ENCODE measurements around the gene NMT1. TPM values are rescaled to one million over a fixed set of nuclear protein-coding genes. Genes with fewer than 3 reads are reported as not detected.

Gene NMT1
- total RNA-seq, 1 experiment from 2014 or later, result 89.7 TPM

DNA sequence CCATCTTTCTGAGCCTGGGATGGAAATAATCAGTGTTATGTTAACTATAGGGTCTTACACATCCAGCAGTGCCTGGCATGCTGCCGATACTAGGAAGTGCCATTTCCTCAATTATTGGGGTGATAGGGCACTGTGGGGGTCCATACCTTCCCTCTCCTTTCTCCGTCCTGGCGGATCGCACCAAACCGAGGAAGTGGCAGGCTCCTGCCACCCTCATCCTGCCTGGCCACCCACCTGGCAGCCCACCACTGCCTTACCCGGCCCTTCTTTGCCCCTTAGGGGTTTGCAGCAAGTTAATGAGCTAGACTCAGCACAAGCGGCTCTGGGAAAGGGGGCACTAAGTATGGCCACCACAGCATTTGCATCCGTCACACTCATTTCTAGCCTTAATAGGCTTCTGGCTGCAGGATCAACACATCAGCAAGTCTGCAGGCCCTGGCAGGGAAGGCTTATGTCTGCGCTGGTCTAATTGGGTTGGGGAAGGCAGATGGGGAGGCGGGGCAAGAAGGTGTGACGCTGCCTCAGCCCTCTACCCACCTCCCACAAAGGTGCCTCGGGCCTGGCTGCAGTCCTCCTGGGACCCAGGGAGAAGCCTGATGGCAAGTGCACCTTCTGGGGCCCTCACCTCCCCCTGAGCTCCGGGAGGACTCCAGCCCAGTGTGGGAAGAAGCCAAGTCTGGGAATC is 38.3 kb upstream of the NMT1 start:
- POLR2A ChIA-PET, result interaction anchor here (0.6 to 5.6 kb wide), 7 partner anchors 10 to 123 kb away, joined by 3 to 51 read pairs (median 4); partner anchors contain the start of gene EFTUD2
- TF ChIP-seq CTCF (IDR thresholded peaks at IDR 0.05; ENCODE audit: unreplicated experiment), result no peak
- no peaks in the 10 kb centered on the region for H3K27me3 Mint-ChIP-seq (ENCODE audit: insufficient read depth, unreplicated experiment)
- H3K4me1 Mint-ChIP-seq (ENCODE audit: insufficient read depth, unreplicated experiment), result peaks cover 18% of the 10 kb centered on the region
- H3K9me3 Mint-ChIP-seq (ENCODE audit: unreplicated experiment), result no peaks in the 10 kb centered on the region
- CTCF ChIA-PET, result interaction anchor here (0.6 to 12.2 kb wide), 38 partner anchors 9 to 320 kb away, joined by 3 to 211 read pairs (median 4); partner anchors contain the start of genes ACBD4, EFTUD2, GFAP and PLCD3
- intact Hi-C loops (cut with micrococcal nuclease), result loop anchor here (1.0 kb wide), 2 partner anchors 102 to 247 kb away; no protein-coding TSS in a partner anchor
- H3K27ac Mint-ChIP-seq (ENCODE audit: low read depth, unreplicated experiment), result no peak overlapping the region
- H3K36me3 Mint-ChIP-seq (ENCODE audit: insufficient read depth, unreplicated experiment), result peaks cover 15% of the 10 kb centered on the region
- H3K4me3 Mint-ChIP-seq (ENCODE audit: unreplicated experiment), result no peak overlapping the region
- DNase-seq (ENCODE audit: unreplicated experiment), result no peak
- no TSS peak for BruUV-seq (replicated peaks)

DNA sequence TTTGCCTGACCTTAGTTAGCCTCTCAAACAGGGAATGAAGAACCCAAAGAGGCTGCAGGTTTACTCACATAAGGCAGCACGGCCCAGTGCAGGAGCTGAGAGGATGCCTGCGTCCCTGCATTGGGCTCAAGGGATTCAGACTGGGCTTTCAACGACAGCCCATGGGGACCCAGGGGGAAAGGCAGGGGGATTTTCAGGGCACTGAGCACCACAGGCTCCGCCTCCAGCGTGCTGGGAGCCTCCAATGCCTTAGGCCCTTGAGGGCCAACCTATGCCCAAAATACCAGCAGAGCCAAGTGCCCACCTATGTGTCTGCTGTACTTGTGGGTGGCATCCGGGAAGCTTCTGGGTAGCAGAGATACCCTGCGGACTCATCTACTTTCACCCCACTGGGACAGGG is 32.0 kb upstream of the NMT1 start:
- no peak for DNase-seq (ENCODE audit: unreplicated experiment)
- Mint-ChIP-seq H3K4me3 (ENCODE audit: unreplicated experiment) (no peak overlapping the region), H3K27ac (ENCODE audit: low read depth, unreplicated experiment) (no peak overlapping the region), H3K4me1 (ENCODE audit: insufficient read depth, unreplicated experiment) (no peaks in the 10 kb centered on the region), H3K27me3 (ENCODE audit: insufficient read depth, unreplicated experiment) (no peaks in the 10 kb centered on the region), H3K36me3 (ENCODE audit: insufficient read depth, unreplicated experiment) (peaks cover 50% of the 10 kb centered on the region), H3K9me3 (ENCODE audit: unreplicated experiment) (no peaks in the 10 kb centered on the region)
- ChIA-PET POLR2A (interaction anchor here (0.9 kb wide), 1 partner anchor 19 kb away, joined by 4 read pairs; no protein-coding TSS in a partner anchor), CTCF (interaction anchor here (2.5 kb wide), 1 partner anchor 109 kb away, joined by 9 read pairs; no protein-coding TSS in a partner anchor)
- no TSS peak for BruUV-seq (replicated peaks)
- TF ChIP-seq CTCF (IDR thresholded peaks at IDR 0.05; ENCODE audit: unreplicated experiment), result no peak
- intact Hi-C loops (cut with micrococcal nuclease), result no loop called here

DNA sequence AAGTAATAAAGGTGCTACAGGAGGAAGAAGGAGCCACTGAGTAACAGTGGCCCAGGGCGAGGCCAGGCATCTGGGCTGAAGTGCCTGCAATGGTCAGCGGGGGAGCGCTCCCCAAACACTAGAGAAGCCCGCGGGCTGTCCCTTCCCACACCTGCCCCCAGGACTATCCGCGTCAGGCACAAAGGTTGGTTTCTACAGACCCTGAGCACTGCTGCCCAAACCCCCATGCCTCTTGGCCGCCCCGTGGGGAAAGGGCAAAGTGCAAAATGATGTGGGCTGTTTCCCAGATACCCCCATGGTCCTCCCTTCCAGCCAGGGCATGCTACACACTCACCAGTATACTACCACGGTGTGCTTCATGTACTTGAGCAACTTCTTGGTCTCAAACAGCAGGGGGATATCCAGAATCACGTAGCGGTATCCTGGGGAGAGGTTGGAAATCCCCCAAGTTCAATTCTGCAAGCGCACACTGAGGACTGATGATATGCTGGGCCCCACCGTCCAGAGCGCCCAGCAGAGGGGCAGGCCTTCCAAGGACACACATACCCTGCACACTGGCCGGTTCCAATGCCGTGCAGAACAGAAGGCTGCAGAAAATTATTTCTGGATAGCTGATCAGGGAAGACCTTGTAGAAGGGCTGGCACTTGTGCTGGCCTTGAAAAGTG is 31.2 kb upstream of the NMT1 start:
- no peak for TF ChIP-seq CTCF (IDR thresholded peaks at IDR 0.05; ENCODE audit: unreplicated experiment)
- DNase-seq (ENCODE audit: unreplicated experiment), result no peak
- H3K36me3 Mint-ChIP-seq (ENCODE audit: insufficient read depth, unreplicated experiment), result peaks cover 54% of the 10 kb centered on the region
- H3K4me3 Mint-ChIP-seq (ENCODE audit: unreplicated experiment), result no peak overlapping the region
- H3K9me3 Mint-ChIP-seq (ENCODE audit: unreplicated experiment), result no peaks in the 10 kb centered on the region
- intact Hi-C loops (cut with micrococcal nuclease), result no loop called here
- no peak overlapping the region for H3K27ac Mint-ChIP-seq (ENCODE audit: low read depth, unreplicated experiment)
- H3K27me3 Mint-ChIP-seq (ENCODE audit: insufficient read depth, unreplicated experiment), result no peaks in the 10 kb centered on the region
- CTCF ChIA-PET, result interaction anchor here (1.7 to 2.5 kb wide), 2 partner anchors 13 to 110 kb away, joined by 4 to 9 read pairs; no protein-coding TSS in a partner anchor
- no peaks in the 10 kb centered on the region for H3K4me1 Mint-ChIP-seq (ENCODE audit: insufficient read depth, unreplicated experiment)
- BruUV-seq (replicated peaks), result no TSS peak
- POLR2A ChIA-PET, result interaction anchor here (0.9 kb wide), 1 partner anchor 10 kb away, joined by 3 read pairs; no protein-coding TSS in a partner anchor

- no peak for DNase-seq (ENCODE audit: unreplicated experiment)
- intact Hi-C loops (cut with micrococcal nuclease), result no loop called here
- H3K36me3 Mint-ChIP-seq (ENCODE audit: insufficient read depth, unreplicated experiment), result peaks cover 56% of the 10 kb centered on the region
- no peak overlapping the region for H3K4me3 Mint-ChIP-seq (ENCODE audit: unreplicated experiment)
- H3K27ac Mint-ChIP-seq (ENCODE audit: low read depth, unreplicated experiment), result no peak overlapping the region
- no peaks in the 10 kb centered on the region for H3K27me3 Mint-ChIP-seq (ENCODE audit: insufficient read depth, unreplicated experiment)
- TF ChIP-seq CTCF (IDR thresholded peaks at IDR 0.05; ENCODE audit: unreplicated experiment), result no peak
- no peaks in the 10 kb centered on the region for H3K4me1 Mint-ChIP-seq (ENCODE audit: insufficient read depth, unreplicated experiment)
- CTCF ChIA-PET, result interaction anchor here (0.8 to 1.7 kb wide), 4 partner anchors 8 to 110 kb away, joined by 3 to 10 read pairs (median 4); no protein-coding TSS in a partner anchor
- POLR2A ChIA-PET, result interaction anchor here (0.9 to 1.7 kb wide), 2 partner anchors 9 to 109 kb away, joined by 3 to 4 read pairs; no protein-coding TSS in a partner anchor
- no TSS peak for BruUV-seq (replicated peaks)
- H3K9me3 Mint-ChIP-seq (ENCODE audit: unreplicated experiment), result no peaks in the 10 kb centered on the region
These were observed 30.4 kb upstream of the NMT1 start for GRCh38 chr17:45030733-45031132.
